Medulla oblongata (tissue), 1 donor: ENCODE measurements around the gene RGS17.
"Not testable (repeated sequence)": the region's sequence is repeated elsewhere in the genome, so short reads cannot be mapped to it uniquely, and the experiment has no call there.

Source experiments
- DNase-seq: peaks from one replicate; pipeline ENCODE4 v3.0.0-alpha.2; 2015; ENCODE audit errors: extremely low spot score

Gene RGS17, protein sequence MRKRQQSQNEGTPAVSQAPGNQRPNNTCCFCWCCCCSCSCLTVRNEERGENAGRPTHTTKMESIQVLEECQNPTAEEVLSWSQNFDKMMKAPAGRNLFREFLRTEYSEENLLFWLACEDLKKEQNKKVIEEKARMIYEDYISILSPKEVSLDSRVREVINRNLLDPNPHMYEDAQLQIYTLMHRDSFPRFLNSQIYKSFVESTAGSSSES

DNA sequence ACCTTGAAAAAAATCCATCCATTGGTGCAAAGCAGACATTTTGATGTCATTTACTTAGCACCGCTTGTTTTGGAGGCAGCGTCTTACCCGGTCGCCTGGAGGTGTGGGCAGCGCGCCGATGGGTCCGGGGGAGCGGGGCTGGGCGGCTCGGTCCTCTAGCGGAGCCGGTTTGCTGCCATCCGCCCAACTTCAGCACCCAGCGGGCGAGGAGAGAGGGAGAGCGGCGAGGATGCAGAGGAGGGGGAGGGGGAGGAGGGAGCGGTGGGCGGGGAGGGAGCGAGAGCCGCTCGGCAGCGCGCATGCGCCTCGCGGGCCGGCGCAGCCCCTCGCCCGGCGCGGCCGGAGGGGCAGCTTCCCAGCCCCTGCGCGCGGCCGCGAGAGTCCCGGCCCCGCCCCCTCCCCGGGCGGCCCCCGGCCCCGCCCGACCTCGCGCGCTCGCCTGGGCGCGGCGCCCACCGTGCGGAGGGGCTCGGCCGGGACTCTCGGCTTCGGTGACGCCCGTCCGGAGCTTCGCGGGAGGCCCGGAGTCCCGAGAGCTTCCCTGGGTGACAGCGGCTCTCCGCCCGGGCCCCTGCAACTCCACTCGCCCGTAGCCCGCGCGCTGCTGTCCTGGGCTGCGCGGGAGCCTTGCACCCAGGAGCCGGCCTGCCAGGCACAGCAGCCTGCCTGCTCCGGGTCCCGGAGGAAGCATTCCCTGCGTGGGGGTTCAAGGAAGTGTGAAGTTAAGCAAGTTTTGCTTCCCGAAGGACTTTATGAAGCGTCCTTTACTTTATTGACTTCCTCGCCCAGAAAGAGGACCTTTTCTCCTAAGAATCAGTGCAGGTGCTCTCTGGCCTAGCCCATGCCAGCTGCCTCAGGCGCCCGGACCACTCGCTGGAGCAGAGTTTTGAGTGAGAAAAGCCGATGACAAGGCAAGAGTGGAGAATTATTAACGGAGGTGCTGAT lies at the start of gene RGS17:
Gene RGS17 (minus strand): TSS at position 246 of the 945 bp plus-strand sequence. CDS start 87,264 bp downstream, outside the sequence.
- DNase-seq, result peak; percentile 56

DNA sequence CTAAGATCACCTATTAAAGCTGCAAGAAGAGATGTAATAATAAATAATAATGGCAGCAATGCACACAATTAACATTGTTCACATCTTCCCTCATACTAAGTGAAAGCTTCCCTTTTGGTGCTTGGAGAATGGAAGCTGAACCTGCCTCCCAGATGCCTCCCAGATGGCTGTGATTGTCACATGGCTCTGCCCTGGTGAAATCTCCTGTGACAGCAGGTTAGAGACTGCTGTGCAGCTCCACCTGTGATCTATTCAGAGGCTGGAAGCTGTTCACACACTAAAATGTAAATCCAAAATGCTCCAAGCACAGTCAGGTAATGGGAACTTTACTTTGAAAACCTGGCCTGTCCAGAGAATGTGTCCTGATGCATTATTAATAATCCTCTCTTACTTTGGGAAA lies 41.7 kb upstream of the RGS17 start:
- DNase-seq, result no peak

DNA sequence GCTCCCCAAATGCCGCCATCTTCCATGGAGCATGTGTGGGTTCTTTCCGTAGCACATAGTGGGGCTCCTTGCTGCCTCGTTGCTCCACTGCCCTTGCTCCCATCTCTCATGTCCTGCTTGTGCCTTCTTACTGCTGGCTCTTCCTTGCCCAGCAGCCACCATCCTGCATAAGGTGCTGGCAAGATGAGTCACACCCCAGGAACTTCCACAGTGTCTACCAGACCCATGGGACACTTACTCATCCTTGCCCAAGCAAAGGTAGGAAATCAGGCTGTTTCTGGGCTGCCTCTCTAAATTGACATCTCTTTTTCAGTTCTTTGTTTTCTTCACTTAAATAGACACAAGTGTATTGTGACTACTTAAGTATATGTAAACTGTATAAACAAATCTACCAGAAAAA lies 39.4 kb upstream of the RGS17 start:
- DNase-seq, result no peak

DNA sequence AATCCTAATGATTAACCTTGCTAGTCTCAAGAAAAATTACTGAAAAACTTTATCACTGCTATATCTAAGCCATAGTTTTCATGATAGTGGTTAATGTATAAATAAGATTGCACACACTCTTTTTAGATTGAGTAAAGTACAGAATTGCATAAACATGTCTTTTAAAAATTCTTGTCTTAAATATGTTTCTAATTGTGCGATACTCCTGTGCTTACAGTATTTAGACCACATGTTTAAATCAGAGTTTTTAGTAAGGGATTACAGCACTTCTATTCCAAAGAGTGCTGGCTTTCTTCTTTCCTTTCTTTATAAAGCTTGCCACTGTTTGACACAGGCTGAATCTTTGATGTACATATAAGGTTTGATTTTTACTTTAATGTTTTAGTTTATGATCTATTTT lies 36.8 kb upstream of the RGS17 start:
- DNase-seq, result no peak

DNA sequence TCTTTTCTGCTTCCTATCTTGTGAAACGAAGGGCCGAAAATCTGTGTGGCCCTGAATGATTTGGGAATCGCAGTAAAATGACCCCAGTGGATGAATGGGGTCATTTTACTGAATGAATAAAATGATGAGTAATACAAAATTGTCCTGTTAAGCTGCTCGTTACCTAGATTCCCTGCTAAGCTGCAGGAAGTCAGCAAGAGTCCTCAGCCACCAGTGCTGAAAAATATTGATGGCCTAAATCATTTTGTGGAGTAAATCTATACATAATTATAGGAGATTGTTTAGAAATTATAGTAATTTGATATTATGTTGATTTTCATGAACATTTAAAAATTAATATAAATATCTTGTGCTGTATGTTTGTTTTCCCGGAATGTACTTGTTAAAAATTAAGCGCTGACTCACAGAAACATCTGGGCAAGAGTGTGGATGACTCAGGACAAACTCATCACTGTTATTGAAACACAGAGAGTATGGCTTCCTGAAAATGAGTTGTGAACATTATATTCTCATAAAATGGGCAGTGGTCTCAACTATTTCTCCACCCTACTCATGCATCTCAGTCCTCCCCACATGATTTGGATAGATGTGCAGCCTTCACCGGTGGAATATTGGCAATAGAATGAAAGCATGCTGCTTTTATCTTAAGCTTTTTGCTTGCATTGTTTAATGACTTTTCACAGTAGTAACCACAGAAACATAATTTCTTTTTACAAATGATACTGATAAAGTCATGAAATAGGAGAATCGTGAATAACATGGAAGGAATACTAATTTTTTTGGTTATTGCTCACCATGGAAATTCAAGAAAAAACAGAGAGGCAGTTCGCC lies 36.2 kb upstream of the RGS17 start:
- no peak for DNase-seq

DNA sequence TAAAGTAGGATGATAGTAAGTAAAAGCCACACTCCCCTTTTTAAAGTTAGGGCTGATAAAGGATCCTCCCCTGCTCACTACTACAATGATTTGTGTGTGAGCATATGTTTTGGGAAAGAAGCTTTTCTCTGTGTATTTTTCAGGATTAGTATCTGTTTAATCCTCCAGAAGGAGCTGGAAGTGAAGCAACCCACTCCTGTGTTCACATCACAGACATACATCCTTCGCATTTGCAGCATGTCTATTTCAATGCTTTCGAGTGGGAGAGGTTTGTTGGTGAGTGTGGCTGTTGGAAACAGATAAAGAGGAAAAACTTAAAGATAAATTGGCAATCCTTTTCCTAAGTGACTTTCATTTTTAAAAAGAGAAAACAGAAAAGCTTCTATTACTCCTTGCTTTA lies 31.6 kb upstream of the RGS17 start:
- no peak for DNase-seq

DNA sequence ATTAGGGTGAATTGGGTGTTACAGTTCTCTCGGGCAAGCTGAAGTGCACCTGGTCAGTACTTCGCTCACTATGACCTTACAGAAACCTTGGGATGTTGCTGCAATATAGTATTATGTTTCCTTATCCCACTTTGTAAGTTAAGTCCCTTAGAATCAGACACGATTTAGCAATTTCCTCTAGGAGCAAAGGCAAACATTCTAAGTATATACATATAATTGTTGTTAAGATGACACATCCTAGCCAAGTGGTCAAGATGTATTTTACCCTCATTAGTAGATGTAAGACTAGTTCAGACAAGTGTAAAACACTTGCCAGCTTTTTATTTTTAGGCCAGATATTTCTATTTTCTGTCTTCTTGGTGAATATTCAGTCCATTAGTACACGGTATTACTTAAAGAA lies 31.1 kb upstream of the RGS17 start:
- DNase-seq, result no peak

DNA sequence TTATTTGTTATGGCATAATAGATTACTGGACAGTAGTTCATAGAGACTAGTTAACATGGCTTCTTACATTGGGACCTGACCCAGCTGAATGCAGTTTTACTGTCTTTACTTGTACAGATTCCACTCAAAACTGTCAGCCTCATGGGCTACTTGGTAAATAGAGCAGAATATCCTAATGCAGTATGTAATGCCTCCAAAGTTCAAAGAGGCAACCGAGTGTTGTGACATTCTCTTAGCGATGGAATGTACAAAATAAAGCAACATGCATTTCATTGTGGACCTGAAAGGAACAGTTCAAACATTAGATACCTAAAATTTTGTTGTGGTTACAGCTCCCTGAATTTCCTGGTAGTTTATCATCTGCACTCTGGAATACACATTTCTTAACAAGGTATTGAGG lies 29.1 kb upstream of the RGS17 start:
- no peak for DNase-seq

DNA sequence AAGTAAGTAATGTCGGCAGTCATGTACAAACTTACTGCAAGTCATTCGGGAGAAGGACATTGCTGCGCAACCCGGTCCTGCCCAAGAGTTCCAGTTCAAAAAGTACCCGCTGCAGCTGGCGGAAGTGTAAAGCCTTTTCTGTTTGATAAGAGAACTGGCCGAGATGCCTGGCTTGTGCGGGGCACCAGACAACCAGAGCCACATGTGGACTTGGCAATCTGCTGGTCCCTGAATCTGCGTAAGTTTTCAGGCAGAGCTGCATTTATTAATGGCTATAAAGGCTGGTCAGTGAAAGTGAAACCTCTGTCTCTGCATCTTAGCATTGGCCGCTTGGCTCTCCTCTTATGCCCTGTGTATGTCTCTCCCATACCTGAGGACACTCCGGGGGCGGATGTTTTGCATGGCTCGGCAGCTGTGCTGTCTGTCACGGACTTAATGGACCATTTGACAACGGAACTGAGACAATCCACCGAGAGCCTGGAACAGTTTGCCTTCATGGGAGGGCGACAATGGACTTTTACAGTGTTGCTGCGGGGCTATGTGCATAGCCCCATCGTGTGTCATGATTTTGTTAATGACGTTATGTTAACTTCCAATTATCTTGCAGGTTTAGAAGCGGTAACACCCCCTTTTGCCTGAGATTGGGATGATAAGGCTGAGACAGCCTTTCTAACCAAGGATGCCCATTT lies 19.8 kb upstream of the RGS17 start:
- no peak for DNase-seq

DNA sequence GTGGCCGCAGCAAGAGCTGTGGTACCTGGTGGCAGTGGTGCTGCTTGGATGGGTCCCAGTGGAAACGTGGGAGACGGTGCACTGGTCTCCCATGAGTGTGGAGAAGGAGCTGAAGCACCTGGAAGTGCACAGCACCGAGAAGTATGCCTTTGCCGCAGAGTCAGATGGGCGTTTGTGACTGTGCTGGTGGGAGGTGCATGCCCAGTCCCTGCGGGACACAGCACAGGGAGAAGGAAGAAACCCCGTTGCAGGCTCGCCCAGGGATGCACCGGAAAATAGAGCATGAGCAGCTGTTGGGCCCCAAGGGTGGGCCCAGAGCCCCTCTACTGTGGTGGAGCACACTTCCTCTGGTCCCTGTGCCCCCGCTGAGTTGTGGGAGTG lies 19.3 kb upstream of the RGS17 start:
- no peak for DNase-seq

DNA sequence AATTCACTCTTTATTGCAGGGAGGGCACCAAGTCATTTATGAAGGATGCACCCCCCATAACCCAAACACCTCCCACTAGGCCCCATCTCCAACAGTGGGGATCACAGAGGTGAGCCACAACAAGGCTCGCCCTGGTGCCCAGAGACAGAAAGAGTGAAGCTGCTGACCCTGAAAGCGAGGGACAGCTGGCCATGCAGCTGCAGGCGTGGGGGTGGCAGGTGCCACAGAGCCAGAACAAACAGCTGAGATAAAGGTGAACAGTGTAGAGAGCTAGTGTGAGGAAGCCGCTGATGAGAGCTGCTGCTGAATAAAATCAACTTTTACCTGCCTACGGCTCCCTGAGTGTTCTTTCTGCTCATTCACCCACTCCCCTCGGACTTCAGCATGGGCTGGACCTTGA lies 18.8 kb upstream of the RGS17 start:
- no peak for DNase-seq

DNA sequence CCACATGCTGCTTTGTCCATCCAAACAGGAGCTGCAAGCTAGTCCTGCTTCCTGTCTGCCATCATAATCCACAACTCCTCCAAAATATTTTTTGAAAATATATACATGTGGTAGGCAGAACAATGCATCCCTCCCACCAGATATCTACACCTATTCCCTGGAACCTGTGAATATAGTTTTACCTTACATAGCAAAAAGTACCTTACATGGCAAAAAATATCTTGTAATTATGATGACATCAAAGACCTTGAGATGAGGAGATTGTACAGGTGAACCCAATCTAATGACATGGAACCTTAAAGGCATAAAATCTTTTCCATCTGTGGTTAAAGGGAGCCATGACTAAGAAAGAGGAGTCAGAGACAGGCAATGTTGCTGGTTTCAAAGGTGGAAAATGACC lies 15.3 kb upstream of the RGS17 start:
- DNase-seq, result no peak

DNA sequence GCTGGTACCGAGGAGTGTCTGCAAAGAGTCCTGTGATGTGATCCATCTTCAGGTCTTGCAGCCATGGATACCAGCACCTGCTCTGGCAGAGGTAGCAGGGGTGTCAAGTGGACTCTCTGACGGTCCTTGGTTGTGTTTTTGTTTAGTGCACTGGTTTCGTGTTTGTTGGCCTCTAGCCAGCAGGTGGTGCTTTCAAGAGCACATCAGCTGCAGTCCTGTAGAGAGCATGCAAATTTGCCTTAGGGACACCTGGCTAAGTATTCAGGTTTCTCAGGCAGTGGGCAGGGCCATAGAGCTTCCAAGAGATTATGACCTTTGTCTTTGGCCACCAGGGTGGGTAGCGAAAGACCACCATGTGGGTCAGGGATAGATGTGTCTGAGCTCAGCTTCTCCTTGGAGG lies 14.5 kb upstream of the RGS17 start:
- DNase-seq, result no peak

DNA sequence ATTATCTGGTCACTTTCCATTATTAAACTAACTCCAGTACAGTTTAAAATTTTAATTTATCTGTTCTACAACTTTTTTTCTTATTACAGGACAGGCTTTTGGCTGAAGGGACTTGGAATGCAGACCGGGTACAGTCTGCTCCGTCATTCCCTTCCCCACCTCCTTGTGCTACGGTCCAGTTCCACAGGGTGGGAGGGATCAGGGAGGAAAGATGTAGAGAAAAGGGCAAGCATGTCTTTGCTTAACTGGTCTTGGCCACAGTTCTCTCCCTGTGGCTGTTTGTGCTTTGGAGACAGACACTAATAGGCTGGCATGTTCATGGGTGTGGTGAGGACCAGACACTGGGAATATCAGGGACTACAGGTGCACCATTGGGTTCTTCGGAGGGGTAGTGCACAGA lies 12.1 kb upstream of the RGS17 start:
- no peak for DNase-seq

DNA sequence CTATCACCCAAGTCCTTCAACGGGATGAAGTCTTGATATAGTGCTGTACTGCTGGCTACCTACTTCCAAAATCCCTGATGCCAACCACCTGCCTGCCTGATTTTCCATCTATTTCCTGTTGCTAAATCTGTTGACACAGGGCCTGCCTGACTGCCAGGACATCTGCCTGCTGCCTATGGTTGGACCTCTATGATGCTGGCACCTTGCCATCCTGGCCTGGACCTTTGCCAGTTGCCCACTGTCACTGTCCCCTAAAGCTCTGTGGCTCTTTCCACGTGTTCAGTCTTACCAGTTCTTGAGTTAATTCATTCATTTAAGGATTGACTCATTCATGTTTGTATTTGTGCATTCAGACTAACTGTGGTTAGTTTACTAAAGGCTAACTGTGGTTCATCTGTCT lies 9.2 kb upstream of the RGS17 start:
- no peak for DNase-seq

DNA sequence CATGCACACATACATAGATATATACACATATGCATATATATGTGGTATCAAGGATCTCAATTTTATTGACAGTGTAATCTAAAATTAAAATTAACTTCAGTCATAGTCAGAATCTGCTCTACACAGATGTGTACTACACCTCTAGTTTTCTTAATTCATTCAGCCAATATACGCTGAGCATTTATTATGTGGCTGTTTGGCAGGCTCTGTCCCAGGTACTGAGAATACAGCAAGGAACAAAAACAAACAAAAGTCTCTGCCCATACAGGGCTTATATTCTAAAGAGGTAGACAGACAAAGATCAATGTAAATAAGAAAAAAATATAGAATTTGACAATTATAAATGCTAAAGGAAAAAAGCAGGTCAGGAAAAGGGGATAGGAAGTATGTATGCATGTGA lies 7.8 kb upstream of the RGS17 start:
- no peak for DNase-seq

DNA sequence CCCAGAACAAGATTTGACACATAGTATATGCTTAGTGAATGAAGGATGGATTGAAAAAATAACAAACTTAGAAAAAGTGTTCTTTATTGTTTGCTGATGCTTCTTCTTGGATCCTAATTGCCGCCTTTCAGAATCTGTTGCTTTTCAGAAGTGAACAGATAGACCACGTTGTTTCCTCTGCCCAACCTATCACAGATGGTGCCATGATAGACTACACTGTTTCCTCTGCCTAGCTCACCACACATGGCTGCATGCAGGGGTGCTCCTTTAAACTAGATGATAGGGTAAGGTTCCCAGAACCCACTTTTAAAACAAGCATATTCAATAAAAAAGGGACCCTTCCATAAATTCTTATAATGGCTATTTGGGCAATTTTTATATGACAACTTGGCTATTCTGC lies 4.6 kb upstream of the RGS17 start:
- no peak for DNase-seq

DNA sequence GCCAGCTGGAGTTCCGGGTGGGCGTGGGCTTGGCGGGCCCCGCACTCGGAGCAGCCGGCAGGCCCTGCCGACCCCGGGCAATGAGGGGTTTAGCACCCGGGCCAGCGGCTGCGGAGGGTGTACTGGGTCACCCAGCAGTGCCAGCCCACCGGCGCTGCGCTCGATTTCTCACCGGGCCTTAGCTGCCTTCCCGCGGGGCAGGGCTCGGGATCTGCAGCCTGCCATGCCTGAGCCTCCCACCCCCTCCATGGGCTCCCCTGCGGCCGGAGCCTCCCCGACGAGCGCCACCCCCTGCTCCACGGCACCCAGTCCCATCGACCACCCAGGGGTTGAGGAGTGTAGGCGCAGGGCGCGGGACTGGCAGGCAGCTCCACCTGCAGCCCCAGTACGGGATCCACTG lies 2.6 kb upstream of the RGS17 start:
- DNase-seq, result not testable (repeated sequence)

DNA sequence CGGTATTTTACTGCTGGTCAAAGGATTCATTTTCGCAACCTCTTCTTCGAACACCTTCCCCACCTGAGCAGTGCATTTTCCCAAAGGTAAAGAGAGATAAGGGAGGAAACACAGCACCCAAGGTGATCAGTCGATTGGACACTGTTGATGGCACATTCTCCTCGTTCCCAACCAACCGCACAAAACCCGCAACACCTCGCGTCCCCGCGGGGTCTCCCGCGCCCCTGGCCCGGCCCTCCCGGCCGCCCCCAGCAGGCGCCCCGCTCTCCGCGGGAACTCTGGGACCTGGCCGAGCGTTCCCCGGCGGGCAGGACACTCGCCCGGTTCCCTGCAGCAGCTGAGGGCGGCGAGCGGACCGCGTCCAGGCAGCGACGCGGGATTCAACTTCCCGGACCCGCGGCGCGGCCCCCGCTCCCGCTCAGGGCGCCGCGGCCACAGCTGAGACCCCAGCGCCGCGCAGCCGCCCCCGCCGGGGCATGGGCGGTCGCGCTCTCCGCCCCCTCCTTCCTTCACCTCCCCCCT lies 506 bp downstream of the RGS17 start:
- DNase-seq, result no peak

DNA sequence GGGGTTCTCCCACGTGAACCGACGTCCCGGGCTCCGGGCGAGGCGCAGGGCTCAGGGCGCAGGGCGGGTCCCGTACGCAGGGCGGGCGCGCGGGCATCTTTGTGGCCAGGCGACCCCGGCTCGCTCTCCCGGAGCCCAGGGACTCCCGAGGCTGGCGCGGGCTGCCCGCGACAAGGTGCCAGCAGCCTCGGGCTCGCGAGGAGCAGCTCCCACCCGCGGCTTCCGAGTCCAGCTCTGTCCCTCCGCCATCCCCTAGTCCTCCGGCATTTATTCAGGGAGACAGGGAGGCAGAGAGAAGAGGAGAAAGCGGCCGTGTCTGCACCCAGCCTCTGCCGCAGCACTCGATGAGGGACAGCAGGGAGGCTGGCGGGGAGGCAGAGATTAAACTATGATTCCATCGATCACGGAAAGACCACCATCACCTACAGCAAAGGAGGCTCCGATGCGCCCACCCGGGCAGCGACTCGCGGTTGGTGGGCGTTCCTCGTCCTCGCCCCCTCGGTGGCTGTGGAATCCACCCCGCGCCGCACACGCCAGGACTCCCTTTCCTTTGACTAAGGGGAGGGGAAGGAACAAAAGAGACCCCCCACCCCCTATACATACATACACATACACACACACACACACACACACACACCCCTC lies 1.1 kb downstream of the RGS17 start:
- no peak for DNase-seq

DNA sequence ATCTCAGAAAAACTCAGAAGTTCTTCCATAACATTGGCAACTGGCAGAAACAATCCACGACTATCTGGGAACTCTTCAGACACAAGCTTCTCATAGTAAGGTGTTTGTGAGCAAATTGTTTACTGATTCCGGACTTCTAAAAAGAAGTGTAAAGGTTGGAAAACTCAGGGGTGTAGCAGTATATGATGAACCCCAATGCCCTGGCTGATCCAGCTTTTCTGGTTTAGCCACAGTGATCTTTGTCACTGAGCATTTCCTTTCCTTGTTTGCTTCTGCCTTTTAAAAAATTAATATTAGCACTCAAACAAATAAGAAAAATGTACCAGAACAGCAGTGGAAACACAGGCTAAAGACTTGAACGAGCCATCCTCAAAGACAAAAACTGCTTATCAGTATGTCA lies 4.9 kb downstream of the RGS17 start:
- no peak for DNase-seq
